ENCODE data around the gene GCNT3.

The GCNT3 gene, protein sequence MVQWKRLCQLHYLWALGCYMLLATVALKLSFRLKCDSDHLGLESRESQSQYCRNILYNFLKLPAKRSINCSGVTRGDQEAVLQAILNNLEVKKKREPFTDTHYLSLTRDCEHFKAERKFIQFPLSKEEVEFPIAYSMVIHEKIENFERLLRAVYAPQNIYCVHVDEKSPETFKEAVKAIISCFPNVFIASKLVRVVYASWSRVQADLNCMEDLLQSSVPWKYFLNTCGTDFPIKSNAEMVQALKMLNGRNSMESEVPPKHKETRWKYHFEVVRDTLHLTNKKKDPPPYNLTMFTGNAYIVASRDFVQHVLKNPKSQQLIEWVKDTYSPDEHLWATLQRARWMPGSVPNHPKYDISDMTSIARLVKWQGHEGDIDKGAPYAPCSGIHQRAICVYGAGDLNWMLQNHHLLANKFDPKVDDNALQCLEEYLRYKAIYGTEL

GRCh38 chr15:59611276-59612260, at the start of gene GCNT3:
GCNT3 (plus strand) TSS chr15:59611783; CDS start chr15:59618239, 6,456 bp downstream.
- no peak for DNase-seq

GRCh38 chr15:59562448-59563186, 49.0 kb upstream of the GCNT3 start:
- no peak for DNase-seq

- no peak for DNase-seq
Observed at GRCh38 chr15:59565299-59565698, 46.3 kb upstream of the GCNT3 start.

DNA sequence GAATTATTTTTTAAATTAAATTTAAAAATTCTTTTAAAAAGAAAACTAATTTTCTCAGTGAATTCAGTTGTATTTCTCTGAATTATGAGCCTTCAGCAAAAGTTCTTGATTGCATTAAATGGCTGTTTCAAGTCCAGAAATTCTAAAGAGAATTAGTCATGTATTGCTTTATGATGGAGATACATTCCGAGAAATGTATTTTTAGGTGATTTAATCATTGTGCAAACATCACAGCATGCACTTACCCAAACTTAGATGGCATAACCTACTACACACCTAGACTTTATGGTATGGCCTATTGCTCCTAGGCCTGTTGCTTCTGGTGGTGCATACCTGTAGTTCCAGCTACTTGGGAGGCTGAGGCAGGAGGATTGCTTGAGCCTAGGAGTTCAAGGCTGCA, 44.3 kb upstream of the GCNT3 start:
- DNase-seq: no peak

GRCh38 chr15:59569477-59569876, 42.1 kb upstream of the GCNT3 start:
- DNase-seq: no peak

GRCh38 chr15:59570315-59570714, 41.3 kb upstream of the GCNT3 start:
- DNase-seq: no peak

- DNase-seq: no peak
Observed at GRCh38 chr15:59571606-59572005, 40.0 kb upstream of the GCNT3 start.

GRCh38 chr15:59583088-59583487, 28.5 kb upstream of the GCNT3 start:
- DNase-seq: no peak

- no peak for DNase-seq
Observed at GRCh38 chr15:59587085-59587826, 24.3 kb upstream of the GCNT3 start.

DNA sequence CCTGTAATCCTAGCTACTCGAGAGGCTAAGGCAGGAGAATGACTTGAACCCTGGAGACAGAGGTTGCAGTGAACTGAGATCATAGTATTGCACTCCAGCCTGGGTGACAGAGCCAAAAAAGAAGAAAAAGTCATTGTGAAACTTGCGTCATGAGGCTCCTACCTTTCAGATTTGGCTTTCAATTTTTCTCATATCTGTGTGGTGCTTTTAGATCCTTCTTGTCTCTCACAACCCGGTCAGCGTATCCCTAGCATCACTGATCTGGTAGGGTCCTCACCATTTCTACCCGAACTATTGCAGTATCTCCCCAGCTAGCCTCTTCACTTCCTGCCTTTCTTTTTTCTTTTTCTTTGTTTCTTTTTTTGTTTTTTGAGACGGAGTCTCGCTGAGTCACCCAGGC, 21.6 kb upstream of the GCNT3 start:
- DNase-seq: no peak

DNA sequence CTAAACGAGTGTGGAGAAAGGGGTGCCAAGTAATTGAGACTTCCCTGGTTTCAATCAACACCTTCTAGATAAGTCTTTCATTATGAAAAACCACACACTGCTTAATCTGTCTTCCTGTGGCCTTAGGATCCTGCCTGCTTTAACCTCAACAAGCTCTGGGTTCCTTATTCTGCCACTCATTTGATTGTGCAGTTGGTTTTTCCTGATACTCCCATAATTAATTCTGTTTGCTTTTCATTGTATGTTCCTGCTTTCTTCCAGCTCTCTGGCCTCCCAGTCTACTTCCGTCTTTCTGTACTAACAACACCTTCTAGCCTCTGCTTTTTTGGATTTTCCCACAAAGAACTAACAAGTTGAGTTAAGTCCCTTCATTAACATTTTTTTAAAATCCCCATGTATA, 20.2 kb upstream of the GCNT3 start:
- no peak for DNase-seq

- DNase-seq: no peak
Observed at GRCh38 chr15:59594493-59594942, 17.1 kb upstream of the GCNT3 start.

GRCh38 chr15:59594991-59595390, 16.6 kb upstream of the GCNT3 start:
- DNase-seq: no peak

GRCh38 chr15:59595434-59595915, 16.1 kb upstream of the GCNT3 start:
- DNase-seq: no peak

DNA sequence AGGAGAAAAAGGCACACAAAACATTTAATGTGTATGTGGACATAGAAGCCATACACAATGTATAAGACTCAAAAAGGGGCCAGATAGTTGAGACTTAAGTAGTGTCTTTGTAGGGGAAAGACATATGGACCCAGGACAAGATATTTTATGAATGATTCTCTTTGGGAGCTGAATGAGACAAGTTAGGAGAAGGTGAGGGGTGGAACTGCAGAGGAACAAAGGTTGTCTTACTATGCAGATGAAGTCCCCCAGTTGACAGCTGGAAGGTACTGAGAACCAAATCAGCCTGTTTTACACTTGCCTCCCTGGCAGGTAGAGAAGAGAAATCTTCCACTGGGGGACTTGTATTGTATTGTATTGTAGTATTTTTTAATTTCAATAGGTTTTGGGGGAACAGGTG, 14.9 kb upstream of the GCNT3 start:
- no peak for DNase-seq

GRCh38 chr15:59598461-59598860, 13.1 kb upstream of the GCNT3 start:
- DNase-seq: no peak

GRCh38 chr15:59605994-59606393, 5.6 kb upstream of the GCNT3 start:
- no peak for DNase-seq

DNA sequence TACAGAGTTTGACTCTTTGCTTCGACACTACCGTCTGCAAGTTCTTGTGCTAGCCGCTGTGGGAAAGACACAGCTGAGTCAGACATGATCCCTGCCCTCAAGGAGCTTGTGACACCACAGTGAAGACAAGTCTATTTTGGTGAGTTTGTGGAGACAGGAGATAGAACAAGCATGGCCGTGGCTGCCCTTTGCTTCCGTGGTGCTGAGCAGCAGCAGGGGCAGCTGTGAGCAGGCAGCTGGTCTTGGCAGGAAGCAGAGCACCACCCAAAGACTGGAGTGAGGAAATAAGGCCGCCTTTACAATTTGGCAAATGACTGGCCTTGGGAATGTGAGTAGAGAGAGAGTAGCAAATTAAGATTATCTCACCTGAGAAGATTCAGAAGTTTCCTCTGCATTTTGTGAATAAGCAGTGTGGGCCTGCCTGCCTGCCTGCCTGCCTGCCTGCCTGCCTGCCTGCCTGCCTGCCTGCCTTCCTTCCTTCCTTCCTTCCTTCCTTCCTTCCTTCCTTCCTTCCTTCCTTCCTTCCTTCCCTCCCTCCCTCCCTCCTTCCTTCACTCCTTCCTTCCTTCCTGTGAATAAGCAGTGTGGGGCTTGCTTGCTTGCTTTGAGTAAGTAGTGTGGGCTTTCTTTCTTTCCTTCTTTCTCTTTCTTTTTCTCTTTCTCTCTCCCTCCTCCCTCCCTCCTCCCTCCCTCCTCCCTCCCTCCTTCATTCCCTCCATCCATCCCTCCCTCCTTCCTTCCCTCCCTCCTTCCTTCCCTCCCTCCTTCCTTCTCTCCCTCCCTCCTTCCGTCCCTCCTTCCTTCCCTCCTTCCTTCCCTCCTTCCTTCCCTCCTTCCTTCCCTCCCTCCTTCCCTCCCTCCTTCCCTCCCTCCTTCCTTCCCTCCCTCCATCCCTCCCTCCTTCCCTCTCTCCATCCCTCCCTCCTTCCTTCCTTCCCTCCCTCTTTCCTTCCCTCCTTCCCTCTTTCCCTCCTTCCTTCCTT, 1.6 kb upstream of the GCNT3 start:
- no peak for DNase-seq

GRCh38 chr15:59614153-59614552, 2.6 kb downstream of the GCNT3 start:
- no peak for DNase-seq

DNA sequence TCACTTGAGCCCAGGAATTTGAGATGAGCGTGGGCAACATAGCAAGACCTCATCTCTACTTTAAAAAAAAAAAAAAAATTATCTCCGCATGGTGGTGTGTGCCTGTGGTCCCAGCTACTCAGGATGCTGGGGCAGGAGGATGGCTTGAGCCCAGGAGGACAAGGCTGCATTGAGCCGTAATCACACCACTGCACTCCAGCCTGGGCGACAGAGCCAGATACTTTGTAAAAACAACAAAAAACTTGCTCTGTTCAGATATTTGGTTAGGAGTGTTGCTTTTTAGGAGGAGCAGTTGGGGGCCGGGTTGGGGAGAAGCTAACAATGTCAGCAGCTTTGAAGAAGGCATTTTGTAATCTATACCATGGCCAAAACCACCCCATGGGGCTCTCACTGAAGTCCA, 4.1 kb downstream of the GCNT3 start:
- no peak for DNase-seq

GRCh38 chr15:59616379-59616778, 4.8 kb downstream of the GCNT3 start:
- no peak for DNase-seq

All from CD4-positive, alpha-beta T cell treated with Interleukin-21 for 1 hour (primary cell).